LNCaP clone FGC (cell line): ENCODE measurements around the gene ETV4.

ENCODE experiments used
- DNase-seq: peaks from one replicate; pipeline ENCODE4 v3.0.0-alpha.2; 2011; ENCODE audit warnings: low read depth
- H3K4me3 ChIP-seq: 2 replicates; pipeline ENCODE4 v1.5.1; 2011; ENCODE audit warnings: mild to moderate bottlenecking, low read depth, low read length, control low read depth
- CTCF ChIP-seq: IDR thresholded peaks from 2 replicates; pipeline ENCODE4 v1.5.1; 2012; ENCODE audit warnings: mild to moderate bottlenecking; ENCODE audit not compliant: control insufficient read depth, insufficient read depth; ENCODE audit errors: extremely low read depth

Gene ETV4

GRCh38 chr17:43534909-43535308 is 11.2 kb downstream of the ETV4 start:
- H3K4me3 ChIP-seq = no peak overlapping the region
- DNase-seq = no peak
- no peak for TF ChIP-seq CTCF

GRCh38 chr17:43533699-43534098 is 12.4 kb downstream of the ETV4 start:
- no peak overlapping the region for H3K4me3 ChIP-seq
- TF ChIP-seq CTCF = no peak
- DNase-seq = no peak

GRCh38 chr17:43532581-43532980 is 13.6 kb downstream of the ETV4 start:
- no peak overlapping the region for H3K4me3 ChIP-seq
- DNase-seq = no peak
- TF ChIP-seq CTCF = no peak

DNA sequence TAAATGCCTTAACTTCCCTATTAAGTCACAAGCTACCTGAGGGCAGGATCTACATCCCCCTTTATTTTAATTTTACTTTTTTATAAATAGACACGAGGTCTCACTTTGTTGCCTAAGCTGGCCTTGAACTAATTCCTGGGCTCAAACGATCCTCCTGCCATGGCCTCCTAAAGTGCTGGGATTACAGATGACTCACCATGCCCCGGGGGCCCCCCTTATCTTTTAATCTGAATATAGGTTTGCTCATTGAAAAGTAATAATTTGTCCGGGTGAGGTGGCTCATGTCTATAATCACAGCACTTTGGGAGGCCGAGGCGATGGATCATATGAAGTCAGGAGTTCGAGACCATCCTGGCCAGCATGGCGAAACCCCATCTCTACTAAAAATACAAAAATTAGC is 14.2 kb downstream of the ETV4 start:
- no peak for TF ChIP-seq CTCF
- no peak overlapping the region for H3K4me3 ChIP-seq
- no peak for DNase-seq

GRCh38 chr17:43531082-43531378 is 15.1 kb downstream of the ETV4 start:
- TF ChIP-seq CTCF = no peak
- H3K4me3 ChIP-seq = no peak overlapping the region
- DNase-seq = no peak

- DNase-seq = no peak
- TF ChIP-seq CTCF = no peak
- no peak overlapping the region for H3K4me3 ChIP-seq
These were observed 15.7 kb downstream of the ETV4 start for GRCh38 chr17:43530288-43531081.

- no peak for TF ChIP-seq CTCF
- H3K4me3 ChIP-seq = no peak overlapping the region
- no peak for DNase-seq
These were observed 16.2 kb downstream of the ETV4 start for GRCh38 chr17:43529947-43530287.
